Measurements from ENCODE around the gene ACVR1B.

ACVR1B gene

GRCh38 chr12:52020539-52021336 is 69.2 kb downstream of the ACVR1B start:
- peak; percentile 35 to 44 for DNase-seq (ENCODE audit: low read depth in 2 of 2)

- peak in 1 of 2 donors; percentile 21 for DNase-seq (ENCODE audit: low read depth in 2 of 2)
Observed at GRCh38 chr12:52022841-52023181, 71.3 kb downstream of the ACVR1B start.

- DNase-seq (ENCODE audit: low read depth in 2 of 2), result peak; percentile 85
Observed at GRCh38 chr12:52023182-52023975, 71.9 kb downstream of the ACVR1B start.

GRCh38 chr12:52023976-52024688 is 72.6 kb downstream of the ACVR1B start:
- no peak for DNase-seq (ENCODE audit: low read depth in 2 of 2)

GRCh38 chr12:52024845-52025230 is 73.3 kb downstream of the ACVR1B start:
- DNase-seq (ENCODE audit: low read depth in 2 of 2), result peak; percentile 36 to 56

GRCh38 chr12:52026263-52026662 is 74.8 kb downstream of the ACVR1B start:
- no peak for DNase-seq (ENCODE audit: low read depth in 2 of 2)

- no peak for DNase-seq (ENCODE audit: low read depth in 2 of 2)
Observed at GRCh38 chr12:52027085-52027843, 75.8 kb downstream of the ACVR1B start.

GRCh38 chr12:52029685-52030084 is 78.2 kb downstream of the ACVR1B start:
- DNase-seq (ENCODE audit: low read depth in 2 of 2), result no peak

- DNase-seq (ENCODE audit: low read depth in 2 of 2), result no peak
Observed at GRCh38 chr12:52032446-52032803, 80.9 kb downstream of the ACVR1B start.

- DNase-seq (ENCODE audit: low read depth in 2 of 2), result peak; percentile 92 to 93
Observed at GRCh38 chr12:52032804-52033445, 81.4 kb downstream of the ACVR1B start.

GRCh38 chr12:52033446-52034140 is 82.1 kb downstream of the ACVR1B start:
- DNase-seq (ENCODE audit: low read depth in 2 of 2), result no peak

- DNase-seq (ENCODE audit: low read depth in 2 of 2), result no peak
Observed at GRCh38 chr12:52035190-52035589, 83.7 kb downstream of the ACVR1B start.

GRCh38 chr12:52035926-52036325 is 84.4 kb downstream of the ACVR1B start:
- no peak for DNase-seq (ENCODE audit: low read depth in 2 of 2)

GRCh38 chr12:52036587-52037171 is 85.2 kb downstream of the ACVR1B start:
- peak; percentile 73 to 76 for DNase-seq (ENCODE audit: low read depth in 2 of 2)

- DNase-seq (ENCODE audit: low read depth in 2 of 2), result peak in 1 of 2 donors; percentile 20
Observed at GRCh38 chr12:52037248-52037861, 85.9 kb downstream of the ACVR1B start.

GRCh38 chr12:52038447-52038846 is 86.9 kb downstream of the ACVR1B start:
- no peak for DNase-seq (ENCODE audit: low read depth in 2 of 2)

- no peak for DNase-seq (ENCODE audit: low read depth in 2 of 2)
Observed at GRCh38 chr12:52041035-52041434, 89.5 kb downstream of the ACVR1B start.

GRCh38 chr12:52041695-52042123 is 90.2 kb downstream of the ACVR1B start:
- DNase-seq (ENCODE audit: low read depth in 2 of 2), result no peak

- DNase-seq (ENCODE audit: low read depth in 2 of 2), result no peak
Observed at GRCh38 chr12:52042706-52043385, 91.3 kb downstream of the ACVR1B start.
